T-helper 2 cell (primary cell): Measurements from ENCODE around the gene SETD1B.

Source experiments
- DNase-seq, 5 experiments: peaks; one replicate each; pipeline versions ENCODE4 v3.0.0 to v3.0.0-alpha.2; 2012 to 2022

The SETD1B gene

DNA sequence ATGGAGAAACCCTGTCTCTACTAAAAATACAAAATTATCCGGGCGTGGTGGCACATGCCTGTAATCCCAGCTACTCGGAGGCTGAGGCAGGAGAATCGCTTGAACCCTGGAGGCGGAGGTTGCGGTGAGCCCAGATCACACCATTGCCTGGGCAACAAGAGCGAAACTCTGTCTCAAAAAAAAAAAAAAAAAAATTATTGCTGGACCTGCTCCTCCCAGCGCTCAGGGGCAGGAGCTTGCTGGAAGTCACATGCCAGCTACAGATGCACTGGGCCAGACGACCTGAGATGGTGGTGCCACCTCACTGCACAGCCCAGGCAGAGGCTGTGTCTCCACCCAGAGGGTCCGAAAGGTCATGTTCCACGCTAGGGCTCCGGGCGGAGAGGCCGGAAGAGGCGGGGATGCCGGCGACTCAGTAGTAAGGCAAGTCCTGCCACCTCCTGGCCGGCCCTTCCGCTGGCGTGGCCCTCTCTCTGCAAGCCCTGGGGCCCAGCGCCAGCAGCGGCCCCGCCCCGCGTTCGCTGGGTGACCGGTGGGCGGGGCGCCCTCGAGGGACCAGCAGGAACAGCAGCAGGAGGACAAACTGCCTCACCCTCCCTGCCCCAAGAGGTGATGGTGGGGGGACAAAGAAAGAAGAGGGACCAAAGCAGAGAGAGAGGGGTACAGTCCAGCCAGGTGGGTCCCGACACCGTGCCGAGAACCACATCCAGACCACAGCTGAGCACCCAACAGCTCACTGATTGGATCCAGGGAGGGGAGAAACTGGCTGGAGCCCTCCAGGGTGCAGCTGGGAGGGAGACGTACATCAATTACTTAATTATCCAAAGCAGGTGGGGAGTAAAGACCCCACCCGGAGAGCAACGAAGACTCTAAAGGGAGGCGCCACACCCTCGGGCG, 6.7 kb upstream of the SETD1B start:
- no peak for DNase-seq

DNA sequence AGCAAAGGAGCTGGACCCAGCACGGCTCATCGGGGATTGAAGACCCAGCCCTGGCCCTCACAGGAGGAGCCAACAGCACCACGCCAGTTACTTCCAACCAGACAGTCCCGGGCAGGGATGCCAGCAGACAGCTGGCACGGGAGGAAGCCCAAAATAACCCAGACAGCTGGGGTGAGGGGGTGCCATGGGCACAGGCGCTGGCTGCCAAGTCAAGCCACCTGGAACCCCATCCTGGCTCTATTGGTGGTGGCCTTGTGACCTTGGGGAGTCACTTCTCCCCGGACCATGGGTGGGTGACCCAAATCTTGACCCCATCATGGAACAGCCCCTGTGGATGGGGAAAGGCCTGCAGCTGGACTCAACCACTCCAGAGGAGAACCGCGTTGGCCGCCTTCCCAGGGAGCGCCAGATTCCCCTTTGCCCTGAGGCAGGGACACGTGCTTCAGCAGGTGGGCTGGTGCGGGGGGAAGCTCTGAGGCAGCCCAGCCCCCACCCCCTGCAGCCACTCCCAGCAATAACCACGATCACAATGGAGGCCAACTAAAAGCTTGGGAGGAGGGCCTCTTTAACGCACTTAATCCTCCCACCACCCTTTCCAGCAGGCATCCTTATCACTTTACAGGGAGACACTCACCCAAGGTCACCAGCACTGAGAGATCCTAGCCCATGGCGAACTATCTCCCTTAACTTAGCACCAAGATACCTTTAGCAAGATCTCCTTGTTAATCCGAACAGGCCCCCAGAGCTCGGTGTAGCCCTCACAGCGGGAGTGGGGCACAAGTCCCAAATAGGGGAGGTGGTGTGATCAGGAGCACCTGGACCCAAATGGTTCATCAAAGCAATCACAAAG, 5.6 kb upstream of the SETD1B start:
- no peak for DNase-seq

DNA sequence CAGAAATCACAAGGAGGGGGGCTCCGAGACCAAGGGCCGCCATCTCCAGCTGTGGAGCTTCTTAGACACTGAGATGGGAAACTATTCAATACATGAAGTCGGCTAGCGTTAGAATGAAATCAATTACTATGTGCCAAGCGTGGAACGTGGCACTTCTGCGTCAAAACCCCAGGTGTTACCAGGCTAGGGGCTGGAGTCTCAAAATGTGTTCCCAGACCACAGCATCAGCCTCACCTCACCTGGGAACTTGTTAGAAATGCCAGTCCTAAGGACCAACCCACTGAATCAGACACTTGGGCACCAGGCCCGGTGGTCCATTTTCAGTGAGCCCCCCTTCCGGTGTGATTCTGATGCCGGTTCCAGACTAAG, 5.0 kb upstream of the SETD1B start:
- DNase-seq = no peak

DNA sequence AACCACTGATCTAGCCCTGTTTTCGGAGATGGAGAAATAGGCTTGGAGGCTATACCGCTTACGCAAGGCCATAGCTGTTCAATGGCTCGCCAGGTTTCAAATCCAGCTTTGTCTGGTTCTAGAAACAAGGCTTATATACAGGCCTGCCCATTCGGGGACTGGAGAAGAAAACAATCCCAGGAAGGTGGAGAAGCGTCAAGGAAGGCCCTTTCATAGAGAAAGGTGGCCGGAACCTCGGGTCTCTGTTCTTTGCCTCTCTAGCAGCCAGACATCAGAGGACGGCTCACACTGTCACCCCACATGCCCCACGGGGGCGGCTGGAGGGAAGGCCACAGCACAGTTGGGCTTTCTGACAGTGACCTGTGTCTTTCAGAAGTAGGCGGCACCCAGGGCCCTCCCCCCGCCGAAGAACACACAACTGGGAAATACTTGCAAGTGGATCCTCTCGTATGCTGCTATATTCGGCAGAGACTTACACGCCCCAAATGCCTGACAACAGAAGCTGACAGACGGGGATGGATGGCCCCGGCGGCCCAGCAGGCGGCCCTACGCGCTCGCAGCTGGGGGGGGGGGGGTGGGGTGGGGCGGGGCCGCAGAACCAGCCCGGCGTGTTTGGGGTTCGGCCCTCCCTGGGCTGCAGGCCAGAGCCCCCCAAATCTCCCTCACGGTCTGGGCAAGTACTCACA, 4.5 kb upstream of the SETD1B start:
- DNase-seq = peak in 3 of 5 experiments; percentile 45 to 88 (median 64)

DNA sequence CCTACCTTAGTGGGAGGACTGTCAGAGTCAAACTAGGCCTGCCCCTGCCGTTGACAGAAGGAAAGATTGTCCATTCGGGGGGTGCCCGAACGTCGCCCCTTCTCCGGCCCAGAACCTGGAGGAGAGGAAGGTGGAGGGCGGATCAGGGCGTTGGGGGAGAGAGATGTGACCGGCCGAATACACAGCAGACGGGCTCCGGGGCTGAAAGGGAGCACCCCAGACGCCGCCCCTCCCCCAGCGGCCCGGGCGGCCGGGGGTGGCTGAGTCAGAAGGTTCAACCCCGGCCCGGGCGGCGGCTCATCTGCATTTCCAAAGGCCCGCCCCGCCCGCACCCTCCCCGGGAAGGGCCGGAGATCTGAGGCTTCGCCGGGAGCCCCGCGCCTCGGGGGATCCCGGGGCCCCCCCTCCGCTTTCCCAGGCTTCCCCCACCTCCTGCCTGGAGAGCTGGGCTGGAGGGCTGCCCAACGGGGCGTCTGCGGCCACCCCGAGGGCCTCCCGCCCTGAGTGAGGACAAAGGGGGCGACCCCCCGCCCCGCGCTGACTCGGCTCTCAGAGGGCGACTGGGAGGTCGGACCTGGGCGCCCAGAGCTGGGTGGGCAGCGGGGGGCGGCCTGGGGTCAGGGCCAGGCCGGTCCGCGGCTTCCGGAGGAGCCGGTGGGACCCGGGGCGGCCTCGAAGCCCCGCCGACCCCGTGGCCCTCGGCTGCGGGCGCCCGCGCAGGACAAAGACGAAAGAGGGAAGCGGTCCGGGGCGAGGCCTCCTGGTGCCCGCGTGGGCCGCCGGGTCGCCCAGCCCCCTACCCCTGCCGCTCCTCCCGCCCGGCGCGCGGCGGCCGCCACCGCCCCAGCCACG, 3.7 kb upstream of the SETD1B start:
- peak; percentile 46 to 88 (median 62) for DNase-seq

DNA sequence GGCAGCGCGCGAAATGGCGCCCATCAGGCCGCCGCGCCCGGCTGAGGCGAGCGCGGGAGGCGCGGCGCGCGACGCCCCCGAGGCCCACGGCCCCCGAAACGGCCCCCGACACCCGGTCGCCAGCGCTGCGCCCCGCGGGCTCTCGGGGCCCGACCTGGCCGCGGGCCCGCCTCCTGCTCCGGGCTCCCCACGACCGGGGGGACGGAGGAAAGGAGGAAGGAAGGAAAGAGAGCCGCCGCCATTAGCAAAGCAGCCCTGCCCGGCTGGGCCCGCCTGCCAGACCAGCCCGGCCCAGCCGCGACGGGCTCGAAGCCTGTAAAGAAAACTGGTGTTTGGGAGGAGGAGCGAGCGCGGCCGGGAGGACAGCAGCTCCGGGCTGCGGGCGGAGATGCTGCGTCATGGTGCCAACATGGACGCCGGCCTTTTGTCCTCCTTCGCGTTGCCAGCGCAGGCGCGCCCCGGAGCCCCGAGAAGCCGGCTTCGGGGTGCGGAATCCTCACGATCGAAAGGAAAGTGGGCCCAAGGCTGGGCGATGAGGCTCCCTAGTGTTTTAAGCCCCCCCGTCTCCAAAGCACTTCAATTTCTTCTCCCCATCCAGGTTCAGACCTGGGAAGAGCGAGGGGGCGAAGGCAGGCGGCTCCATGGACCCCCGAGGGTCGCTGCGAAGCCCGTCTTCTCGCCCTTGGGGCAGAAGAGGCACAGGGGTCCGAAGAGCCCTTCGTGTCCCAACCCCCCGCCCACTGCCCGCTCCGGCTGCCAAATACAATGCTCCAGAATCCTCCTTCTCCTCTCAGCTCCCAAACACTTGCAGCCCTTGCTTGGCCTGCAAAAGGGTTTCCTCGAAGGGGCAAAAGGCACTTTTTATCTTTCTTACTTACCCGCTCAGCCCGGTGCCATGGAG, 2.9 kb upstream of the SETD1B start:
- peak; percentile 40 to 87 (median 62) for DNase-seq

DNA sequence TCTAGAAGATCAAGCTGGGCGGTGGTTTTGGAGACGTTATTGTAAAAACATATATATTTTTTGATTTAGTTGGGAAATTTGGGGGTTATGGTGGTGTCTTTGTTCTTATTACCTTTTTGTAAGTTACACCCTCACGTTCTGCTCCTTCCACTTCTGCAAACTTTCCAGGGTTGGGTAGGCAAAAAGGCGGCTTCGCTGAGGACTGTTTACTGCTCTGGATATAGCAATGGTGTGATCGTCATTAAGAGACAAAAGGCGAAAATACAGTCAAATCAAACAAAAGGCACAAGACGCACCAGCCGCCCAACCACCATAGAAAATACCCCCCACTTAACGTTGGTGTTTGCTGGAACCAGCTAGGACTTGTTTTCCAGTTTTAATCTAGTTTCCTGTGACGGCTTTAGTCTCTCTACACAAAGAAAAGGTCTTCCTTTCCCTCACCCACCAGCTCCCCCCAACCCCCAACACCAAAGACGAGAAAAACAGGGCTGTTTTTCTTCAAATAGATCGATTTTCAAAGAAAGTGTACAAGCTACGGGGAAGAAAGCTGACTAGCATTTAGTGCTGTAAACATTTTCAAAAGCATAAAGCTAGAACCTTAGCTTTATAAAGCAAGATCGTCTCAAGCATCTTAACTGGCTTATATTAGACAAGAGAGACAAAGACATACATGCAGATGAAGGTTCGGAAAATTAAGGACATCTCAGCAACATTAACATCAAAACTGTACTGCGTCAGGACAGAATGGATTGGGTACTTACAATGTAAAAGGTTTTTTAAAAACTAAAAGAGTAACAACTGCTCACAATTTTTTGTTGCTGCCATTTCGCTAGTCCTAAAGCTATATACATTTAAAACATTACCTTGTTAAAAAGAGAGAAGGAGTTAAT, 2.0 kb upstream of the SETD1B start:
- DNase-seq = peak in 2 of 5 experiments; percentile 30 to 87

DNA sequence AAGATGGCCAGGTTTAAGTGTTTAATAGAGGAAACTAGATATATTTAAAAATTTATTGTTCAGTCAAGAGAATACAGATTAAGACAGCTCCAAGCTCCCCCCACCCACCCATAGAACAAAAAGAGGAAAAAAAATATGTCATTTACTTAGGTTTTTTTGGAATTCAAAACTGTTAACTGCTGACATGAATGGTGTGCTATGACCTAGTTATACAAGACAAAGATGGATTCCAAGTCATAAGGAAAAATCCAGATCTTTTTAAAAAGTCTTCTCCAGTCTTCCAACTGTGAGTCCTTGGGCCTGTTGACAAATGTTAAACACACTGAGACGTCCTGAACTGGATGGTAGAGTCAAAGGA, 1.3 kb upstream of the SETD1B start:
- no peak for DNase-seq

DNA sequence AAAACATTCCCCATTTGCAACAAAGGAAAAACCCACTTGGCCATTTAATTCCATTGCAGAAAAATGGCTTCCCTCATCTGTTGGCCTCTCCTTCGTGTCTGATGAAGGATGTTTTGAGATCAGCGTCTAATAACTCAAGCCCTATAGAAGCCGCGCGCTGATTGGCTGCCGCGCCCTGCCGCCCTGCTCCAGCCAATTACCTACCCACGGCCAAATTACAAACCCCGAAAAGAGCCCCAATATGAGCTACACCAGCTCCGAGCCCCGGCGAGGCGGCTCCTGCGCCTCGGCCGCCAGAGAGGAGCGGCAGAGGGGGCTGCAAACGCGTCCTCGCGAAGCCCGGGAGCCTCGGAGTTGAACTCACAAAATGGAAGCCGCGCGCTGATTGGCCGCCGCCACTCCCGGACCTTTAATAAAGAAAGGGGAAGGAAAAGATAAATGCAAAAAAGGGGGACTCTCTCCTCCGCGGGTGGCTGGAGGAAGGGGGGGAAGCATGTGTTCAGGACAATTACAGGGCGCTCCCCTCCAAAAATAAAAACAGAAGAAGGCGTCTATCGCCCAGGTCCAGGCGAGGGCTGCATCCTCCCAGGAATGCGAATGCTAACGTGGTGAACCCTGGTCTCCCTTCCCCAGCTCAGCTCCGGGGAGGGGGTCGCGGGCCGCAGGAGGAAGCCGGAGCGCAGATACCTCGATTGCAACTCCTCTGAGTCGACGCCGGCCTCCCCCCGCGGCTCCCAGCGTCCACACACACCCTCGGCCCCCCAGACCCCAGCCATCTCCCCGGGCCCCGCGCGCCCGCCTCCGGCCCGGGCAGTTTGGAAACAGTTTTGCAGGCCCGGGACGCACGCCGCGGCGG, 738 bp upstream of the SETD1B start:
- peak; percentile 73 to 97 (median 82) for DNase-seq

DNA sequence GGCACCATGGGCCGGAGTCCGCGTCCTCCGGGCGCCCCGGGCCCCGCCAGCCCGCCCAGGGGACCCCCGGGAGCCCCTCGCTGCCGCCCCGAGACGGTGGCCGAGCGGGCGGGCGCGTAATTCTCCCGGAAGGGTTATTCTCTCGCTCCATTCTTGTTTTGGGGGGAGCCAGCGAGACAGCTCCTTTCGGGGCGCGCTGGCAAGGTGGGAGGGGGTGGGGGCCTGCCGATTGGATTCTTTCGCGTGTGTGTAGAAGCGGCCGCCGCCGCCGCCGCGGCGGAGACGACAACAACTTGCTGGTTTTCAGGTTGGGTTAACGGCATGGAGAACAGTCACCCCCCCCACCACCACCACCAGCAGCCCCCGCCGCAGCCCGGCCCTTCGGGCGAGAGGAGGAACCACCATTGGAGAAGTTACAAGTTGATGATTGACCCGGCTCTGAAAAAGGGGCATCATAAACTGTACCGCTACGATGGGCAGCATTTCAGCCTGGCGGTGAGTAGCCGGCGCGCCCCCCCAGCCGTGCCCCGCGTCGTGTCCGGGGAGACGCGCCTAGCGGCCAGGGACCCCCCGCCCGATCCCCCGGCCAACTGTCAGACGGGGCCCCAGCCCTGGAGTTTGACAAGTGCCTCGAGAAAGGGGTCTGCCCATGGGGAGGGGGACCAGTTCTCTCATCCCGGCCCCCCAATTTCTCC, 755 bp downstream of the SETD1B start:
- DNase-seq = peak in 3 of 5 experiments; percentile 61 to 80 (median 61)

DNA sequence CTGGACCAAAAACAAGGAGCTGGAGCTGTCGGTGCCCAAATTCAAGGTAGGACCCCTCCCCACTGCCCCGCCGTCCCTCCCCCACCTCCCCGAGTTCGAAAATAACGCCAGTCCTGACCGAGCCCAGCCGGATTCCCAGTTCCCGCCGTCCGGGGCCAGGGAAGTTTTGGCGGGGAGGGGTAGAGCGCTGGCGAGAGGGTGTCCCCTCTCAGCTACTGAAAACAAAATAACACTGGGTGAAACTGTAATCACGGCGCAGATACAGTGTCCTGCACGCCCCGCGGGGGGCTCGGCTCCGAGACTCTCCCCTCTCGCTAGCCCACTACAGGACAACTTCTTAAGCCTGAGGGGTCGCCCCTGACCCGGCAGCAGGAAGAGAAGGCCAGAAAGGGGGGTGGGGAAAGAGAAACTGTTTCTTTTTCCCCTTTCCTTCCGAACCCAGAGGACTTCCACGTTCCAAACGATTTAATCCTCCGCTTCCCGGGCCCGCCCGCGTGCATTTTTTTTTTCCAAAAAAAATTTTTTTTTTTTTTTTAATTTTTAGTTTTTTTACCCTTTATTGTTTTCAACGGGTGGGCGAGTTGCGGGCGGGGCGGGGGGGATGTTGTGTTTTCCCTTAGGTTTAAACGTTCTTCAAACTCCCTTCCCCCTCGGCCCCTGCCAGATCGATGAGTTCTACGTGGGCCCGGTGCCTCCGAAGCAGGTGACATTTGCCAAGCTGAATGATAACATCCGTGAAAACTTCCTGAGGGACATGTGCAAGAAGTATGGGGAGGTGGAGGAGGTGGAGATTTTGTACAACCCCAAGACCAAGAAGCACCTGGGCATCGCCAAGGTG, 1.6 kb downstream of the SETD1B start:
- peak in 1 of 5 experiments; percentile 37 for DNase-seq

DNA sequence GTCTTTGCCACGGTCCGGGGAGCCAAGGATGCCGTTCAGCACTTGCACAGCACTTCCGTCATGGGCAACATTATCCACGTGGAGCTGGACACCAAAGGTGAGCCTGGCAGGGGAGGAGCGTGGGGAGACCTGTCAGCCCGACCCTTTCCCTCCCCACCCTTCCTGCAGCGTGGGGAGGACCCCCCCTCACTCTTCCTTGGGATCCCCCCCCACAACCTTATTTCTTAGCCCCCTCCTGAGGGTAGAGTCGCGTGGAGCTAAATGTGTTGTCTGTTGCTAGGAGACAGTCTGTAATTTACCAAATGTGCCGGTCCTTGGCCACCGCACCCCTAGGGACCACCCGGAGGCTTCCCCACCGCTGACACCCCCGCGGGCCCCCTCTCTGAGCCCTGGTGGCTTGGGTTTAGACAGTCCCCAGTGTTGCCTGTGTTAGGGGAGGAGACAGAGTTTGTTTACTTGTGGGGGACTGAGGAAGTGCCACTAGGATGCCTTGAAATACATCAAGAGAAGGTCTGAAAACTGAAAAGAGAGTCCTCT, 2.3 kb downstream of the SETD1B start:
- peak in 1 of 5 experiments; percentile 34 for DNase-seq

DNA sequence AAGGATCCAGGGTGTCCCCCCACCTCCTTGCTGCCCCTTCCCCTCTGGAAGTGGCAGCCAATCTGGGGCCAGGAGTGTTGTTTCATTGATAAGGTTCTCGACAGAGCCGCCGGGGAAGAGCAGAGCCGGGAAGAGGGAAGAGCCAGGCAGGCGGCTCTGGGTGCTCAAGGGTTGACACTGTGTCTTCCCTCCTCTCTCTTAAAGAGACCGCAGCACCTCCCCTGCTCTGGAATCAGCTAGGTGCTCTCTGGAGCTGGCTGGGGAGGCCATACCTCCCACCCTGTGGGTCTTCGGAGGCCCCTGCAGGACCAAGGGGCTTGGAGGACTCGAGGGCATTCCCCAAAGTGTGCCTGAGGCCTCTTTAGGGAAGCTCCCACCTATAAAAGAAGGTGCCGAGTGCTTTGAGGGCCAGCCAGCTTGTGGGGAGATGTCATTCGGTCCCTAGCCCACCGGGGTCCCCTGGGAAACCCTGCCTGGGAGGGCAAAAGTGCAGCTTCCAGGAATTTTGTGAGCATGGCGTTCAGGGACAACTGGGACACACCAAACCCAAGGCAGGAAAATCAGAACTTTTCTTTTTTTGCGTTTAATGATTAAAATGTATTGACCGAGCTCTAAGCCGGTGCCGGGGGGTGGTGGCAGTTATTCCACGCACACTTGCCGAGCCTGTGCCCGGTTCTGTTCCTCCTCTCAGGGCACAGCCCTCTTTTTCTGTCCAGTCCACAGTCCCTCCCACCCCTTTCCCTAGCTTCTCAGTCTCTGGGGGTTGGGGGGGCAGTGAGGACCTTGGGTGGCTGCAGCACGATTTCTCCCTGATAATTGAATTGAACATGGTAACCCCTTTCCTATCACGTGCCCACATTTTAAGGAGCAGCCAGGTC, 3.0 kb downstream of the SETD1B start:
- DNase-seq = no peak

DNA sequence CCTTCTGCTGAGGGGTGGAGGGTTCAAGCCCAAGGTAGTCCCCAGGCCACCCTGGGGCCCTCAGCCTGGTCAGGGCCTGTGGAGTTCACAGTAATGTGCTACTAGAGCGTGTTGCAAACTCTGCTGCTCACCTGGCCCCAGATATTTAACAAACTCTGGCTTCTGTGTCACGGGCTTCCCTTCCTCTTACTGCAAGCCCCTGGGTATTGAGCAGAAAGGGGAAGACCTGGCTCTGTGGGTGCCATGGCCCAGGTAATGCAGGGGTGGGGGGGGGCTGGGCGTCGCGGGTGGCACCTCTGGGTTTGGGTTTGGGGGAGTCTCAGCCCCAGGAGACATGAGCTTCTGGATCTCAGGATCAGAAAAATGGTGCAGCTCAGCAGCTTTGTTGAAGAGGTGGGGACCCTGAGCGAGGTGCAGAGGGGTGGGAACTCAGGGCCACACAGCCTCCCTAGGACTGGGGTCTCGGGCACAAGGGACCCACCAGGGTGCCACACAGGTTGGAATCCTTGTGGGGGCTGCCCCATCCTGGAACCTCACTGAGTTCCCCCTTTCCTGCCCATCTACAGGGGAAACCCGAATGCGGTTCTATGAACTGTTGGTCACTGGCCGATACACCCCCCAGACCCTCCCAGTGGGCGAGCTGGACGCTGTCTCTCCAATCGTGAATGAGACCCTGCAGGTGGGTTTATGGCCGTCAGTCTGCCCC, 4.0 kb downstream of the SETD1B start:
- DNase-seq = no peak

DNA sequence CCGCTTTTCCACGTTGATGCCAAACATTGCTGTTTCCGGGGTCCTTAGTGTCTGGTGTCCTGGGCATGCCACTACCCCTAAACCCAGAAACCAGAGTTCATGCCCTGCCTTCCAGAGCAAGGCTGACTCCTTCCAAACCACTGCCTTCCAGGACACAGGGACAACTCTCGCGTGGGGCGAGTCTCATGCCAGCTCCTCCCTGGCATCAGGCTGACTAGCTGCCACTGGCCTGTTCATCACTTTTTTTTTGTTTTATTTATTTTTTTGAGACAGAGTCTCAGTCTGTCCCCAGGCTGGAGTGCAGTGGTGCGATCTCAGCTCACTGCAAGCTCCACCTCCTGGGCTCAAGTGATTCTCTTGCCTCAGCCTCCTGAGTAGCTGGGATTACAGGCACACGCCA, 4.8 kb downstream of the SETD1B start:
- no peak for DNase-seq
